NCI-H2107 (cell line): ENCODE measurements around the gene COX6A1.
"Not testable (repeated sequence)": the region's sequence is repeated elsewhere in the genome, so short reads cannot be mapped to it uniquely, and the experiment has no call there.

Source experiments
- DNase-seq: peaks from one replicate; lab custom pipeline; 2025; lab: John Stamatoyannopoulos, UW

Gene COX6A1

GRCh38 chr12:120428597-120429229, 9.2 kb upstream of the COX6A1 start:
- no peak for DNase-seq

- DNase-seq: no peak
These were observed 8.5 kb upstream of the COX6A1 start for GRCh38 chr12:120429368-120429767.

GRCh38 chr12:120432772-120433525, 5.0 kb upstream of the COX6A1 start:
- no peak for DNase-seq

- no peak for DNase-seq
These were observed 734 bp downstream of the COX6A1 start for GRCh38 chr12:120438495-120439198.

GRCh38 chr12:120439646-120440247, 1.8 kb downstream of the COX6A1 start:
- DNase-seq: peak; percentile 30

GRCh38 chr12:120444676-120445075, 6.8 kb downstream of the COX6A1 start:
- DNase-seq: no peak

GRCh38 chr12:120445911-120446843, 8.3 kb downstream of the COX6A1 start, which contains the start of the genes GATC and TRIAP1:
Gene GATC (plus strand): TSS chr12:120446444. CDS start chr12:120446481, 37 bp downstream.
Gene TRIAP1 (minus strand): TSS chr12:120446384. CDS start chr12:120446372, 12 bp downstream.
- peak; percentile 86 for DNase-seq

- not testable (repeated sequence) for DNase-seq
These were observed 8.9 kb downstream of the COX6A1 start for GRCh38 chr12:120446844-120447178.

GRCh38 chr12:120447992-120448391, 10.1 kb downstream of the COX6A1 start:
- DNase-seq: no peak

- DNase-seq: not testable (repeated sequence)
These were observed 14.6 kb downstream of the COX6A1 start for GRCh38 chr12:120452524-120452923.

- no peak for DNase-seq
These were observed 15.3 kb downstream of the COX6A1 start for GRCh38 chr12:120453060-120453750.

- DNase-seq: no peak
These were observed 16.1 kb downstream of the COX6A1 start for GRCh38 chr12:120453977-120454376.

GRCh38 chr12:120455302-120455701, 17.4 kb downstream of the COX6A1 start:
- no peak for DNase-seq

GRCh38 chr12:120457133-120457532, 19.2 kb downstream of the COX6A1 start:
- no peak for DNase-seq

GRCh38 chr12:120460157-120460556, 22.2 kb downstream of the COX6A1 start:
- no peak for DNase-seq

GRCh38 chr12:120462099-120462640, 24.3 kb downstream of the COX6A1 start:
- no peak for DNase-seq

- DNase-seq: no peak
These were observed 25.8 kb downstream of the COX6A1 start for GRCh38 chr12:120463712-120464111.

- no peak for DNase-seq
These were observed 27.8 kb downstream of the COX6A1 start for GRCh38 chr12:120465756-120466155.

- DNase-seq: no peak
These were observed 28.8 kb downstream of the COX6A1 start for GRCh38 chr12:120466560-120467315.

GRCh38 chr12:120467439-120467838, 29.5 kb downstream of the COX6A1 start:
- DNase-seq: no peak
